DMS 273 treated with DMSO at 0.1 percent for 48 hours (cell line): ENCODE measurements around the gene ADGRG1.

Experiments
- DNase-seq: peaks from one replicate; lab custom pipeline; 2025; lab: John Stamatoyannopoulos, UW

The ADGRG1 gene

DNA sequence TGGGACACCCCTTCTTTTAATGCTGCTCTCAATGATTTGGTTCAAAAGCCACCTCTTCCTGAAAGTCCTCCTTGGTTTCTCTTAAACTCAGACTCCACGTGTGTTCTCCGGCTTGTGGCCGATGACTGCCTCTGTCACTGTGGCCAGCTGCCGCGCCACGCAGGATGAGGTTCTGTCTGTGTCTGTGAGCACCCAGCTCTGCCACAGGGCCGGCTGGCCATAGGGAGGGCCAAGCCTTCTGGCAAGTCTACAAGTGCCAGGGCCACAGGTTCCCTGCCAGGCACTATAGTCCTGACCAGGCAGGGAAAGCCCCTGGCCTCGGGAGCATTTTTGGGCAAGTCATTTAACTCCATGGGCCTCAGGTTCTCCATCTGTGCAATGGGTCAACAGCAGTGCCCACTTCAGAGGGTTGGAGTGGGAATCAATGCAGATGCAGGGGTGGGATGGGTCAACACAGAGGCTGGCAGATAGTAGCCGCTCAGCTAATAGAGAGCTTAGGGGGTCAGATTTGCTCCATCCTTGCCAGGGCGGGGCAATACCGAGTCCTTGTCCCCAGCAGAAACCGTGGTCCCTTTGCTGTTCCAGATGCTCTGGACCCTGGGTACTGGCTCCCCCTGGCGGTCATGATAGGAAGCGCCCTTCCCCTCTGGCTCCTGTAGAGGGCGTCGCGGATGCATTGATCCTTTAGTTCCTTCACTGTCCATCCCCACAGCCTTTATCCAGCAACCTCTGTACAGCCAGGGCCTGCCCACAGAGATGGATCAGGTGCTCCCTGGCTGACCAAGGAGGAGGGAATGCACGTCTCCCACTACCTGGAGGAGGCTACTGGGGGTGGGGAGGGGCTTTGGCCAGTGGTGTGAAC, 20.4 kb downstream of the ADGRG1 start:
- peak; percentile 46 for DNase-seq

DNA sequence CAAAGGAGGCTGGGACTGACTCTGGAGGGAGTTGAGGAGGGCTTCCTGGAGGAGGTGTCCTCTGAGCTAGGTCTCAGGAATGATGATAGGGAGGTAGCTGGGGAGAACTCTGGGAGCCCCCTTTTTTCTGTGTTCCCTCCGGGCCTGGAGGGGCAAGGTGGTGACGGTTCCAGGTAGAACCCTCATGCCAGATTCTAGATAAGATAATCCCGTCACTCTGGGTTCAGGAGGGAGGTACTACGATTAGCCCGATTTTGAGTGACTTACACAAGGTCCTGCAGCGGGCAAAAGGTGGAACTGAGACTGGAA, 21.0 kb downstream of the ADGRG1 start:
- DNase-seq, result no peak

- DNase-seq, result no peak
These were observed 21.4 kb downstream of the ADGRG1 start for GRCh38 chr16:57649846-57650245.

DNA sequence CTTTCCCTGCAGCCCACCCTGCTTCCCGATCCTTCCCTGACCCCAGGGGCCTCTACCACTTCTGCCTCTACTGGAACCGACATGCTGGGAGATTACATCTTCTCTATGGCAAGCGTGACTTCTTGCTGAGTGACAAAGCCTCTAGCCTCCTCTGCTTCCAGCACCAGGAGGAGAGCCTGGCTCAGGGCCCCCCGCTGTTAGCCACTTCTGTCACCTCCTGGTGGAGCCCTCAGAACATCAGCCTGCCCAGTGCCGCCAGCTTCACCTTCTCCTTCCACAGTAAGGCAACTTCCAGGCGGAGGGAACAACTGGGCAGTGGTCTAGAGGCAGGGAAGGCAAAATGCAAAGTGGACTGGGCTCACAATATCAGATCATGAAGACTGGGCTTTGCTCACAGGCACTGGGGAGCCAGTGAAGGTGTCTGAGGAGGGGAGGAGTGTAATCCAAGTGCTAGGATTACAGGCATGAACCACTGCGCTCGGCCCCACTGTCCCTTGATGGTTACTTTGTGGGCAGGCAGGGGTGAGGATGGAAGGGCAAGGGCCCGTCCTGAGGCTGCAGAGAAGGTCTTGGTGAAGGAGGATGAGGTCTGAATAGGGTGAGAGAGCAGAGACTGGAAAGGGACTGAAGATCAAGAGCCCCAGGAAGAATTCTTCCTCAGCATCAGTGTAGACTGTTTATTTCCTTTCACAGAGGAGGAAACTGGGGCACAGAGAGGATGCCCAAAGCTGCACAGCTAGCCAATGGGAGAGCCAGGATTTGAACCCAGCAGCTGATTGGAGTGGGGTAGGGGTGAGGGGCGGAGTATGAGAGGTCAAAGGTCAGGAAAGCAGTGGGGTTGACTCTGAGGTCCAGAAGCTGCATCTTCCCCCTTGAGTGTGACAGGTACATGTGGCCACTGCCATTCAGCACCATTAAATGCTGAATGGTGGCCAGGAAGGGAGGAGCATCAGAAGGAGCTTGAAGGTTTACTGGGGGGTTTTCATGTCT, 23.2 kb downstream of the ADGRG1 start:
- DNase-seq, result no peak

- no peak for DNase-seq
These were observed 24.5 kb downstream of the ADGRG1 start for GRCh38 chr16:57652695-57653471.

DNA sequence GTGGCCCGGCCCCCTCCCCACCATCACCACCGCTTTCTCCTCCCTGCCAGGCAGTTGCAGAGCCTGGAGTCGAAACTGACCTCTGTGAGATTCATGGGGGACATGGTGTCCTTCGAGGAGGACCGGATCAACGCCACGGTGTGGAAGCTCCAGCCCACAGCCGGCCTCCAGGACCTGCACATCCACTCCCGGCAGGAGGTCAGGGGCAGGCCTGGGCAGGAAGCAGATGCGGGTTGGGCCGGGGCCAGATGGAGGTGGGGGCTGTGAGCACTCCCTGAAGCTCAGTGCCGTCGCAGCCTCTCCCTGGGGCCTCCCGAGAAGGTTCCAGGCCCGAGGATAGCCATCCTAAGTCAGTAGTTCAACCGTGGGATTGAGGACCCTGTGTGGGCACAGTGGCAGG, 25.5 kb downstream of the ADGRG1 start:
- no peak for DNase-seq

DNA sequence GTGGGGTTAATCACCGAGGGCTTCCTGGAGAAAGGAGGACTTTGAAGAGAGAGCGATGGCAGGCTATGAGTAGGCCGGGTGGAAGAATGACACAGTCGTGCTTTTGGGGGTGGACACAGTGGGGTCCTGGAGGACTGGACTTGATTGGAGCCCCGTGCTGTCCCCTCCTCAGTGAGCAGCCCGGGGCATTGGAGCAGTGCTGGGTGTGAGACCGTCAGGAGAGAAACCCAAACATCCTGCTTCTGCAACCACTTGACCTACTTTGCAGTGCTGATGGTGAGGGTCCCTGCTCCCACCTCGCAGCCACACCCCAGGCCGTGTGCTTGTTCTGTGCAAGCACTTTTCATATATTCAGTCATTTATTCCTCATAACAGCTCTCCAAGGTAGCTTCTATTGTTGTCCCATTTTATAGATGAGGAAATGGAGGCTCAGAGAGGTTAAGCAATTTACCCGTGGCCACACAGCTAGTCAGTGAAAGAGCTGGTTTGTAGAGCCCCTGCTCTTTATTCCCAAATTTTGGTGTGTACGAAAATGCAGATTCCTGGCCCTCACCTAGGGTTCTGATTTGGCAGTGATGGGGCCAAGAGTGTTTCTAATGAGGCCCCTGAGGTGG, 28.0 kb downstream of the ADGRG1 start:
- DNase-seq, result no peak

DNA sequence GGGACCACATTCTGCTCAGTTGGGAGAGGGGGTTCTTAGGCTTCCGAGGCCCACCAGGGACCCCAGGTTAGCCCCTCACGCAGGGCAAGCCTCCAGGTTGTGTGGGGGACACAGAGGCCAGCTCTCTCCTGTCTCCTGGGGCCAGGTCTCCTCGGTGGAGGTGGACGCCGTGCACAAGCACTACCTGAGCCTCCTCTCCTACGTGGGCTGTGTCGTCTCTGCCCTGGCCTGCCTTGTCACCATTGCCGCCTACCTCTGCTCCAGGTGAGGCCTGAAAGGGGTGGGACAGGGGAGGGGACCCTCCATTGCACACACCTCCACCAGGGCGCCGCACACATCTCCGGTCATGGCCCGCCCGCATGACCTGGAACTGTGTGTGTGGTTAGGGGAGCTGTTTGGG, 28.8 kb downstream of the ADGRG1 start:
- no peak for DNase-seq

DNA sequence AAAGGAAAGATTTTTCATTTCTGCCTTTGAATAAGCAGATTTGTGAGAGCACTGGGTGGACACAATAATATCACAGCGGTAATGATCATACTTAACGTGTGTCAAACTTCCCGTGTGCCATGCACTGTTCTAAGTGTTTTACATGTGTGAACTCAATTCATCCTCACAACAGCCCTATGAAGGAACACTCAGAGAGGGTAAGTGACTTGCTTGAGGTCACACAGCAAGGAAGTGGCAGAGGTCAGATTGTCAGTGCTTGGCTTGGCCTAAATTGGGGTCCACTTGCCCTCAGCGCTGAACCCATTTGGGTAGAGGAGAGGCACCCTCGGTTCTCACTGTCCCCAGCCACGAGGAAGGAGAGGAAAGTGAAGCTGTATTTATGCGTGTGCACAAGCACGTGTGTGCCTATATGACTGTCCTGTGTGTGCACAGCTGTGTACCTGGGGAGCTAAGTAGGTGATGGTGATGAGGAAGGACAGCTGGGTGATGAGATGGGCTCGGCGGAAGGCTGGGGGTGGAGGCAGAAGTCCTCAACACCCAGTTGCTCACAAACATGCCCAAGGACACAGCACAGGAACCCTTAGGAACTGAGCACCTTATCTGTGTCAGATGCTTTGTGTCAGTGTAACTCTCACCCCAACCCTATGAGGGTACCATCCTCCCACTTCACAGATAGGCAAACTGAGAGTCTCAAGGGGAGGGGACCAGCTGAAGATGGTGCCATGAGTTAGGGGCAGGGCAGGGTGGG, 29.9 kb downstream of the ADGRG1 start:
- no peak for DNase-seq

- no peak for DNase-seq
These were observed 30.6 kb downstream of the ADGRG1 start for GRCh38 chr16:57658878-57659674.

GRCh38 chr16:57660715-57661463, 32.5 kb downstream of the ADGRG1 start:
- DNase-seq, result no peak

GRCh38 chr16:57661510-57661909, 33.1 kb downstream of the ADGRG1 start:
- no peak for DNase-seq

DNA sequence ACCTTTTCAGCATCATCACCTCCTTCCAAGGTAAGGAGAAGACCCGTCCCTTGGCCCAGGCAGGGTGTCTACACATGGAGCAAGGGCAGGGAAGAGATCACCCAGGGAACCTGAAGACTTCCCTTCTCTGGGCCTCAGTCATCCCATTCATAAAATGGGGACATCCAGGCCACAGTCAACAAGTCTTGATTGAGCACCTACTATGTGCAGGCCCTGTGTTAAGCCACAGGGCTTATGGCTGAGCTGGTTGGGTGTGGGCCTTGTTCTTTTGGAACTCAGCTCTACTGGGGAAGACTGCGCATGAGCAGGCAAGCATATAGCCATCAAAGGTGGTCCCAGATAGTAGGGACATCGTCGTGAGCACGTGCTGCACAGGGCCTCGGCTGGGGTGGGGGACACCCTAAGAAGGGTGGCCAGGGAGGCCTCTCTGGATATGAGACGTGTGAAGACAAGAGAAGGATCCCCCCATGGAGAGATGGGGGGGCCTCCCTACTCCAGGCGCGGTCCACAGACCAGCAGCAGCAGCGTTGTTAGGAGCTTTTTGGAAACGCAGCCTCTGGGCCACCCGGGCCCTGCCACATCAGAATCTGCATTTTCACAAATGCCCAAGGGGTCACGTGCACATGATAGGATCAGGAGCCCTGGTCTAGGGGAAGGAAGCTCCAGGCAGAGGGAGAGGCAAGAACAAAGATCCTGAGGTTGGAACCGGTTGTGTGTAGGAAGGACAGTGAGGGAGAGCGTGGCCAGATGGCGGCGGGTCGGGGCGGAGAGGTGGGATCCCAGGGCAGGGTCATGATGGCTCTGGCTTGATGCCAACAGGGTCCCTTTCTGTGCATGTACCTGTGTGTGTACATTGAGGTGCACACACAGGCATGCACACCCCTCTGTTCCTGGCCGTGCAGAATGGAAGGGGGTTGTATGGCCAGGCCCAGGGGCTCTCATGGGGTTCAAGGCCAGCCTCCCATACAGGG, 33.8 kb downstream of the ADGRG1 start:
- no peak for DNase-seq

- no peak for DNase-seq
These were observed 35.0 kb downstream of the ADGRG1 start for GRCh38 chr16:57663436-57663835.

GRCh38 chr16:57663917-57664661, 35.7 kb downstream of the ADGRG1 start:
- DNase-seq, result no peak

- no peak for DNase-seq
These were observed 36.2 kb downstream of the ADGRG1 start for GRCh38 chr16:57664662-57665025.

- DNase-seq, result no peak
These were observed 37.1 kb downstream of the ADGRG1 start for GRCh38 chr16:57665541-57665940.
